Hematopoietic multipotent progenitor cell treated with erythropoietin and hydrocortisone succinate and interleukin-3 and kit ligand, for 15 days (in vitro differentiated cells): ENCODE measurements around the gene WDR64.
"Not testable (repeated sequence)": the region's sequence is repeated elsewhere in the genome, so short reads cannot be mapped to it uniquely, and the experiment has no call there.

Source experiments
- DNase-seq: peaks from one replicate; pipeline ENCODE4 v3.0.0-alpha.2; 2015; ENCODE audit warnings: low spot score

WDR64 gene

DNA sequence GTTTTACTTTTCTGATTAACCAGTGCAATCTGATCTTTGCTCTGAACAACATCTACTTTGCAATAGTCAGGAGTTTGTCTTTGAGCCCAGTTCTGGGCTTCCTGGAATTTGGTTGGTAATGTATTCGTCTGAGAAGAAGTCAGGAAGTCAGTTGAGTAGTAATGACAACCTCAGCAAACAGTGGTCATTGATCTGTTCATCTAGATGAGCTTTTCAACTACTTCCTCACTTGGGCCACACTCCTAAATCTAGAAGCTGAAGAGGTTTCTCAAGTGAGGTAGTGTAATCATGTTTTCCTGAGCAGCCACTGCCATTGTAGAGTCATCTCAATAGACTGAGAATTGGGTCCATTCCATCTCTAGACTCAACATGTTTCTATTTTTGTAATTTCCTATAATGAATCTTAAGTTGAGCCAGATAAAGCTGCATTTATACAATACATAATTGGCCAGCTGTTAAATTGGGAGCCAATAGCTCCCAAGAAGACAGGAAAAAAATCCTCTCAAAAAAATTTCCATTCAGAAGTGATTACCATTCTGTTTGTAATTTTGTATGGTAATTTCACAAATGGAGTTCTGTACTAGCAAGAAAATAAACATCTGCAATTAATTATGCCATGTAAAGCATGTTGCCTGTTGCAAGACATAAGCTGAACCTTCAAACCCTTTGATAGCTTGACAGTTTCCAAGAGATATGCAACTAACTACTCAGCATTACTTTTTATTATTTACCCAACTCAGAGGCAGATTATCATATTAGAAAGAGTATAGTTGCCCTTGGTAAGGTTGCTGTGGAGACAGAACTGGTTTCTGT is 49.6 kb downstream of the WDR64 start:
- DNase-seq: no peak

GRCh38 chr1:241702442-241703373 is 50.6 kb downstream of the WDR64 start:
- no peak for DNase-seq

- DNase-seq: not testable (repeated sequence)
Observed at GRCh38 chr1:241703739-241704138, 51.7 kb downstream of the WDR64 start.

- DNase-seq: no peak
Observed at GRCh38 chr1:241706257-241706656, 54.2 kb downstream of the WDR64 start.

- no peak for DNase-seq
Observed at GRCh38 chr1:241706967-241707366, 54.9 kb downstream of the WDR64 start.

DNA sequence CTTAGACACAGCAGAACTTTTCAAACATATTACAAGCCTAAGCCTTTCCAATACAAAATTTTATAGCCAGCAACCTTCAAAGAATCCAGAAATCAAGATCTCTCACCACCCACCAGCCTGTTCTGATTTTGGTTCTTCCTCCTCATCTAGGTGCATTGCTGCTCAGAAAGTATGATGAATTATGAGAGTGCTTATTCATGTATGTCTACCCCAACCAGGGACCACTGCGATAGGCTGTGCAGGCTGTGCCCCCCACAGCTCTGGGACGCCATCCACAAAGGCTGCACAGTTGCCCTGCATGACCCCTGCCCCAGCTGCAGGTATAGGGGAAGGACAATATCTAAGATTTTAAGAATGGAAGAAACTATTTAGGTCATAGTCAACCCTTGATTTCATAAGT is 55.4 kb downstream of the WDR64 start:
- no peak for DNase-seq

- no peak for DNase-seq
Observed at GRCh38 chr1:241711326-241711725, 59.2 kb downstream of the WDR64 start.

DNA sequence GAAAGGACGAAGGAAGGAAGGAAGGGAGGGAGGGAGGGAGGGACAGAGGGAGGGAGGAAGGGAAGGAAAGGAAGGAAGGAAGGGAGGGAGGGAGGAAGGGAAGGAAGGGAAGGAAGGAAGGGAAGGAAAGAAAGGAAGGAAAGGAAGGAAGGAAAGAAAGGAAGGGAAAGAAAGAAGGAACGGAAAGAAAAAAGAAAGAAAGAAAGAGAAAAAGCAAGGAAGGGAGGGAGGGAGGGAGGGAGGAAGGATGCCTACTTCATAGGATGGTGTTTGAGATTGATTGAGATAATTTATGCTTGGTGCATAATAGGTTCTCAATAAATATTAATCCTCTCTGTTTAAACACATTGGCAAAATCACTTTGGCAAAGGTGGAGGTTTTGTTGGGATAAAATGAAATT is 61.2 kb downstream of the WDR64 start:
- no peak for DNase-seq

DNA sequence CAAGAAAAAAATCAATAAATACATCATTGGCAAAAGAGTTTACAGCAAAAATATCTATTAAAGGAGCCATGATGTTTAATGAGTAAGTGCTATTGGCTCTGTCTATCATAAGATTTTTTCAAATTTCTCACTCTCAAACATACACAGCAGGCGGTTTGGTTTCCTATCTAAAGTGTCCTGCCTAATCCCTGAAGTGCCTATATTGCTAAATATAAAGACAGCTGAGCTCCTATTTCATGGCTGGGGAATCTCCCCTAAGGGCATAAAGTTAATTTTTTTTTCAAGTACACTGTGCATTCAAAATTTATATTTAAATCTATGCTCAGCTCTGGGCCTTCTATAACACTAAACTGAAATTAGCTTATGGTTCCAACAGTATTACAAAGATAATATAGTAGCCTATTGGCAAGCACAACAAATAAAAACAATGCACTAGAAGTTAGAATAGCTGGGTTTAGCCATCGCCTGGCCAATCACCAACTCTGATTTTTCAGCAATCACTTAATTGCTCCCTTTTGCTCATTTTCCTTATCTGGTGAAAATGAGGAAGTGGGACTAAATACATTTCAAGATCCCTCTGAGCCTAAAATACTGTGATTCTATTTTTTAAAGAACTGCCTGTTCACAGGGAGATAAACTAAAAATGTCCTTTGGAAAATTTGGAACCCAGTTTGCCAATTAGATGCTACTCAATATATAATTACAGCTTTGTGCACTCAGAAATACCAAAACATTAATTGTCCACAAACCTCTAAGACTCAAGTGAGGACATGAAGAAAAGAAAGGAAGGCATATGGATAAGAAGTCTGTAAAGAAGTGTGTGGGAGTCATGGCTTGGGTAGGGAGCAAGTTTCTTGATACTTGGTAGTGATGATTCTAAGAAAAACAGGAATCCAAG is 62.5 kb downstream of the WDR64 start:
- no peak for DNase-seq

- DNase-seq: no peak
Observed at GRCh38 chr1:241715435-241715834, 63.4 kb downstream of the WDR64 start.

DNA sequence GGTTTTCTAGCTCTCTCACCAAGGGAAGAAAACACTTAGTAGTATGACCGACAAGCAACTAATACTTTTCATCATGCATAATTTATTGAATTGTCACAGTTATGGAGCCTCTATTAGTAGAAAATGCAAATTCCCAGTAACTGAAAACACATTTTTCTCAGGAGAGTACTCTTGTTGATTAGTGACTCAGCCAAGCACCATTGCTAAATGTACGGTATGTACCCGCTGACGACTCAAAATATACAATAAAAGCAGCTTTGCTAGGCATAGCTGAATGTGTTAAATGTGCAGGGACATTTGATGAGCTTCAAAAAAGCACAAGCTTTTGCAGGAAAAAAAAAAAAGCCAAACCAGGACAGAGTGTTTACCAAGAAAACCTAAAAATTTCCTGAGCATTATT is 63.9 kb downstream of the WDR64 start:
- DNase-seq: no peak

DNA sequence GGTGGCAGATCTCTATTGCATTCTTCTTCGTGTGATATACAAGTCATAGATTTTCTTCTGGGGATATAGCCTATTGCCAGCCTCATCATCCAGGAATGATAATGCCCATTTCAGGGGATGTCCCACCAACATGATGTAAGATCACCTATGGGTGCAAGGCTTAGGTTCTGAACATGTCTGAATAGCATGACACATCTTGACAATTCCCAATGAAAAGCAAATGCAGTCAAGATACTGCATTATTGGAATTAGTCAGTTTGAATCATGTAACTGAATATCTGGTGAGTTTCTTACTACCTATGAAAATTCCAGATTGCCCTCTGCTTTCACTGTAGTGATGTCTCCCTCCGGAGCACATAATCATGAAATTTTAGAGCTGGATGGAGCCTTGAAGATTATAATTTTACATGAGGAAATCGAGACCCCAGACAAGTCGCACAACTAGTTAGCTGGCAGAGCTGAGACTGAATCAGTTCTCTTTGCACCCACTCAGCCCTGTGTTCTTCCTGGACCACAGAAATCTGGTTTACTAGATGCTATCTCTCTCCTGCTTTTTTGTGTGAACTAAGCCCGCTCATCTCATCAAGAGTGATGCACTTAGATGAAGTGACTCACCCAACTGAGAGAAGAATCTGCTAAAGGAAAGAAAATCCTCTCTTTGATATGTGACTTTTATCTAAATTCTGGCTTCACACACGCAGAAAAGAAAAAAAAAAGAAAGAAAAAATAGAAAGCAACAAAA is 65.0 kb downstream of the WDR64 start:
- DNase-seq: no peak

DNA sequence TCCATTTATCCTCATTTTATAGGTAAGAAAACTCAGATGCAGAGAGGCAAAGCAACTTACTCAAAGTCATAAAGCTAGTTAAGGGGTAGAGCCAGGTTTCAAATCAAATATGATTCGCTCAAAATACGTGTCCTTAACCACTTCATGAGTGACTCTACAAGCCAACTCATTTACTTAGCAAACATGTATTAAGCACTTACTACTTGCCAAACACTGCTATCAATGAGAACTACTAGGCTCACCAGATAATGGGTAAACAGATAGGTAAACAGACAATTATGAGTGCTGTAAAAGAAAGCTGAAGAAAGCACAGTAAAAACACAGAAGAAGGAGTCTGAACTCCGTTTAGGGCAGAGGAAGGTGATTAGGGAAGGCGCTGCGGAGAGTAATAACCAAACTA is 65.9 kb downstream of the WDR64 start:
- DNase-seq: no peak

DNA sequence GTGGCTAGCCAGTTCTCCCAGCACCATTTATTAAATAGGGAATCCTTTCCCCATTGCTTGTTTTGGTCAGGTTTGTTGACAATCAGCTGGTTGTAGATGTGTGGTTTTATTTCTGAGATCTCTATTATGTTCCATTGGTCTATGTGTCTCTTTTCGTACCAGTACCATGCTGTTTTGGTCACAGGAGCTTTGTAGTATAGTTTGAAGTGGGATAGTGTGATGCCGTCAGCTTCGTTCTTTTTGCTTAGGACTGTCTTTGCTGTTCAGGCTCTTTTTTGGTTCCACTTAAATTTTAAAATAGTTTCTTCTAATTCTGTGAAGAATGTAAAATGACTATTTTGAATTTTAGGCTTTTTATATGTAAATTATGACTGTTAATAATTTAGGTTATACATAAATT is 68.9 kb downstream of the WDR64 start:
- no peak for DNase-seq

DNA sequence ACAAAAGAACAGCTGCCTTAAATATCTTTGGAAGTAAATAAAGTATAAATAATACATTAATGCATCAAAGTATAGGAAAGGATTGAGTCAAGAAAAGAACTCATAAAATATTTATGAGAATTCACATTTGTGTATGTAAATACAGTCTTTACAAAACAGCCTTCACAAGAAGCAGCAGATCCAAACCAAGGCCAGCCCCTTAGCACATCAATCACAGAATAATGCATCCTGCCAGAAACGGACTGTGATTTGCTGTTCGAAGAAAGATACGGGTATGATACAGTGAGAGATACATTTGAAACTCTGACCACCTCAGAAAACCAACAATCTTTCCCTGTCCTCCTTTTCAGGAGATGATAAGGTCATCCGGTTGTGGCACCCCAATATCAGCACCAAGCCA is 70.9 kb downstream of the WDR64 start:
- no peak for DNase-seq

DNA sequence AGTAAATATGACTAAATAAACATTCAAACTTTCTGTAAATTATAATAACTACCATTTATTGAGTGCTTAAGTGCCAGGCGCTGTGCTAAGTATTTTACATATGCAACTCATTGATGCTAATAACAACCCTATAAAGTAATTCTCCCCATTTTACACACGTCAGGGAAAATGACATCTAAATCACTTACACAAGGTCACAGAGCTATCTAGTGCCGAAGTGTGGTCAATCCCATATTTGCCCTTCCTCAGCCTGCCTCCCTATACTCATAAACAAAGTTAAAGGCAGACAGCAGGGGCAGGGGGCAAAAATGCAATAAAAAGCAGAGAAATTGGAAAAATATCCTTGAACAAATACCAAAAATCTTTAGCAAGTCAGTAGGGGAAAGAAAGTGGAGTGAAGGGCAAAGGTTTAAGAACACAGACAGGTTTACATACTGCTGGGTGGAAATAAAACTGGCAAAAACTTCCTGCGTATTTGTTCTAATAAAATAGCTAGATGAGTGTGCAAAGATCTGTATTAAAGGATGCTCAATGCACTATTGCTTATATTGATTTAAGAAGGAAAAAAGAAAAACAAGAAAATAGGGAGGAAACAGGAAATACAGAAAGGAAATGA is 72.8 kb downstream of the WDR64 start:
- DNase-seq: no peak

DNA sequence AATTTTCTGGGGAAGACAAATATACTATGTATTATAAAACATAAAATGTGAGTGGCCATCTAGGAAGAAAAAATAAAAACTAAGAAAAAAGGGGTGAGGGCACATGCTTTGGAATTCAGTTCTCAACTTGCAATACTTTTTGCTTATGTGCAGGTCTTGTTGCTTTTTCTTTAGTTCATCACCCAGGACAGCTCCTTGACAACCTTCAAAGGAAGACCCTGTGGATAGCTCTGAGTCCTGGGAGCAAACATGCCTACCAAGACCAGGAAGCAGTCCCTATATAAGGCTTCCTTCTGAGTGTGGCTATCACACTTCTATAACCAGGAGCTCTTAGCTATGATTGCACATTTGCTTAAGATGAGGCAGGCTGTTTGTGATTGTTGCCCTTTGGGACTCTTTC is 78.0 kb downstream of the WDR64 start:
- DNase-seq: no peak

DNA sequence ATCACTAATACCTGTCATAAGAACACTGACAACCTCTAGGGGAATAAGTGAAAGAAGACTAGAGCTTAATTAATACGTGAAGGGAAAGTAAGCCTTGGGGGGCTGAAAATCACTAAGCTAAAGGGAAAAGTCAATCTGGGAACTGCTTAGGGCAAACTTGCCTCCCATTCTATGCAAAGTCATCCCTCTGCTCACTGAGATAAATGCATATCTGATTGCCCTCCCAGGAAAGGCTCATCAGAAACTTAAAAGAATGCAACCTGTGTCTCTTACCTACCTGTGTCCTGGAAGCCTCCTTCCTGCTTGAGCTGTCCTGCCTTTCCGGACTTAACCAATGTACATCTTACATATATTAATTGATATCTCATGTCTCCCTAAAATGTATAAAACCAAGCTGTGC is 81.8 kb downstream of the WDR64 start:
- no peak for DNase-seq

GRCh38 chr1:241734533-241734932 is 82.5 kb downstream of the WDR64 start:
- DNase-seq: no peak

GRCh38 chr1:241735493-241735926 is 83.4 kb downstream of the WDR64 start:
- DNase-seq: not testable (repeated sequence)

DNA sequence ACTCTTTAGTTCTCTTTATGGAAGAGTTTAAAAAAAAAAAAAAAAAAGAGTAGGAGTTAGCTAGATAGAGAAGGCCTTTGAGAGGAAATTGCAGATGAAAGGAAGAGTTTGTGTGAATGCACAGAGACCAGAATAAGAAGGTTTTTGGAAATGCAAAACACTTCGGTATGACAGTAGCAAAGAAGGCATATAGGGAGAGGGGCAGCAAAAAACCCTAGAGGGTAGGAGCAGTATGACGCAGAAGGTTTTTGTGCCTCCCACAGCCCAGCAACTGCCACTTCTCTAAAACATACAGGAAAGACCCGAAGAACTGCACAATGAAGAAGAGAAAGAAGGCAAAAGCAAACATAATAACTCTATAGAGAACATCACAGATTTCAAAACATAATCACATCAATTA is 84.3 kb downstream of the WDR64 start:
- DNase-seq: no peak
